NCI-H345 treated with DMSO at 0.1 percent for 48 hours (cell line): ENCODE data around the gene MDM4.
"Not testable (repeated sequence)": the region's sequence is repeated elsewhere in the genome, so short reads cannot be mapped to it uniquely, and the experiment has no call there.

Experiments used
- DNase-seq: peaks from one replicate; lab custom pipeline; 2025; ENCODE audit not compliant: unreplicated experiment; lab: John Stamatoyannopoulos, UW

Gene MDM4

GRCh38 chr1:204513117-204513716, 3.0 kb upstream of the MDM4 start:
- no peak for DNase-seq

GRCh38 chr1:204514828-204515227, 1.4 kb upstream of the MDM4 start:
- DNase-seq = no peak

- DNase-seq = not testable (repeated sequence)
Measured at GRCh38 chr1:204517382-204517781, 1.2 kb downstream of the MDM4 start.

GRCh38 chr1:204520834-204521709, 4.9 kb downstream of the MDM4 start:
- no peak for DNase-seq

GRCh38 chr1:204521941-204522521, 5.8 kb downstream of the MDM4 start:
- not testable (repeated sequence) for DNase-seq

GRCh38 chr1:204523605-204524215, 7.5 kb downstream of the MDM4 start:
- DNase-seq = no peak

- no peak for DNase-seq
Measured at GRCh38 chr1:204524986-204525385, 8.8 kb downstream of the MDM4 start.

- no peak for DNase-seq
Measured at GRCh38 chr1:204528241-204528640, 12.0 kb downstream of the MDM4 start.

GRCh38 chr1:204528677-204529076, 12.5 kb downstream of the MDM4 start:
- DNase-seq = no peak

- DNase-seq = no peak
Measured at GRCh38 chr1:204529371-204529895, 13.2 kb downstream of the MDM4 start.

- DNase-seq = no peak
Measured at GRCh38 chr1:204530932-204531331, 14.7 kb downstream of the MDM4 start.

GRCh38 chr1:204532832-204533231, 16.6 kb downstream of the MDM4 start:
- DNase-seq = no peak

GRCh38 chr1:204541626-204542025, 25.4 kb downstream of the MDM4 start:
- DNase-seq = no peak

- no peak for DNase-seq
Measured at GRCh38 chr1:204544321-204544720, 28.1 kb downstream of the MDM4 start.

GRCh38 chr1:204545202-204545601, 29.0 kb downstream of the MDM4 start:
- DNase-seq = no peak

GRCh38 chr1:204545881-204546280, 29.7 kb downstream of the MDM4 start:
- DNase-seq = no peak

- DNase-seq = no peak
Measured at GRCh38 chr1:204548265-204548664, 32.1 kb downstream of the MDM4 start.

- DNase-seq = no peak
Measured at GRCh38 chr1:204549313-204549712, 33.1 kb downstream of the MDM4 start.

- no peak for DNase-seq
Measured at GRCh38 chr1:204550926-204551325, 34.7 kb downstream of the MDM4 start.

GRCh38 chr1:204556458-204557052, 40.3 kb downstream of the MDM4 start:
- DNase-seq = no peak

GRCh38 chr1:204558467-204558866, 42.3 kb downstream of the MDM4 start:
- DNase-seq = no peak
